GM19328 (cell line): ENCODE results near the gene LRRTM2.
"Not testable (repeated sequence)": the region's sequence is repeated elsewhere in the genome, so short reads cannot be mapped to it uniquely, and the experiment has no call there.

Source experiments
- ATAC-seq: cut with Tn5 transposase; IDR thresholded peaks from one replicate; pipeline ENCODE4 v1.9.1; 2021; ENCODE audit warnings: mild to moderate bottlenecking, moderate library complexity; ENCODE audit not compliant: unreplicated experiment

Gene LRRTM2

DNA sequence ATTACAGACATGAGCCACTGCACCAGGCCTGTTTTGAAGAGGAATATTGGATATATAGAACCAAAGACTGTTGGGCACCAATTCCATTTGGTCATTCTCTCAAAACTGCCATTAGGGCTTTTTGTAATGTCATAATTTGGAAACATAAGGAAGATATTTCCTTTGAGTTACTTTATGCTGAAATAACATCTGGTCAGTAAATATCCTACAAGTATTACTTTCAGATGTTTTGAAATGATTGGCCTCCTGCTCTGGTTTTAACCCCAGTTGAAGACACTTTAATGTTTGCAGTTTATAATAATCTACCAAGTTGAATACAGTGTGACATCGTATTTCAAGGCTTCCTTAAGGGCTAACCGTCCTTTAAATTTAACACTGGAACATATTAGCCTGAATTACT, 33.6 kb downstream of the LRRTM2 start:
- ATAC-seq: no peak

DNA sequence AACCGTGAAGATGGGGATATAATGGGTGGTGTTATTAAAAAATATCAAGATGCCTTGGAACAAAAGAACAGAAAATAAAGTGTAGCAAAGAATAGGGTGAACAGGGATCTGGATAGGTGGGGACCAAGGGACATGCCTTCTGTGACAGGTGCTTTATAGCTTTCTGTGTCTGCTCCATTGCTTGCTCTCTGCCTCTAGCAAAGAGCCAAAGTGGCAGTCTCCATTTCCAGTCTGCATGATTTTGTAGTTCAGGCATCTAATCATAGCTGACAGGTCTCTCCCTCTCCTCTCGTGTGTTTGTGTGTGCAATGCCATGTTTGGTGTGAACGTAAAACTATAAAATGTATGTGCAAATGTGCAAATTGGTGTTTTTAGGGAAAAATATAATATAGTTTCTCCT, 35.0 kb downstream of the LRRTM2 start:
- no peak for ATAC-seq

DNA sequence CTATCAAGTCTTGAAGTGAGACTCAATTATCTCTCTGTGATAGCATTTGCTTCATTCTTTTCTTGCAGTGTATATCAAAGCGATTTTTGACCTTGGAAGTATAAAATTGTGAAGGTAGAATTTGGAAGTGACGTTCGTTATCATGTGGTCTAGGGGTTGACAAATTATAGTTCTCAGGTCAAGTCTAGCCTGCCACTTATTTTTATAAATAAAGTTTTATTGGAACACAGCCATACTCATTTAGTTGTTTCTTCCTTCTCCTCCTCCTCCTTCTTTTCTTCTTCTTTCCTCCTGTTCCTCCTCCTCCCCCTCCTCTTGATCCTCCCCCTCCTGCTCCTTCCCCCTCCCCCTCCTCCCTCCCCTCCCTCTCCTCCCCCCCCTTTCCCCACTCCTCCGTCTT, 38.0 kb downstream of the LRRTM2 start:
- no peak for ATAC-seq

DNA sequence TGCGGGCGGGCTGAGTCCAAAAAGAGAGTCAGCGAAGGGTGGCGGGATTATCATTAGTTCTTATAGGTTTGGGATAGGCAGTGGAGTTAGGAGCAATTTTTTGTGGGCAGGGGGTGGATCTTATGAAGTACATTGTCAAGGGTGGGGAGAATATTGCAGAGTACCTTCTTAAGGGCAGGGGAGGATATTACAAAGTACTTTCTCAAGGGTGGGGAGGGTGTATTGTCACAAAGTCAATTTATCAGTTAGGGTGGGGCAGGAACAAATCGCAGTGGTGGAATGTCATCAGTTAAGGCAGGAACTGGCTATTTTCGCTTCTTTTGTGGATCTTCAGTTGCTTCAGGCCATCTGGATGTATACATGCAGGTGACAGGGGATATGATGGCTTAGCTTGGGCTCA, 40.3 kb downstream of the LRRTM2 start:
- ATAC-seq: not testable (repeated sequence)

DNA sequence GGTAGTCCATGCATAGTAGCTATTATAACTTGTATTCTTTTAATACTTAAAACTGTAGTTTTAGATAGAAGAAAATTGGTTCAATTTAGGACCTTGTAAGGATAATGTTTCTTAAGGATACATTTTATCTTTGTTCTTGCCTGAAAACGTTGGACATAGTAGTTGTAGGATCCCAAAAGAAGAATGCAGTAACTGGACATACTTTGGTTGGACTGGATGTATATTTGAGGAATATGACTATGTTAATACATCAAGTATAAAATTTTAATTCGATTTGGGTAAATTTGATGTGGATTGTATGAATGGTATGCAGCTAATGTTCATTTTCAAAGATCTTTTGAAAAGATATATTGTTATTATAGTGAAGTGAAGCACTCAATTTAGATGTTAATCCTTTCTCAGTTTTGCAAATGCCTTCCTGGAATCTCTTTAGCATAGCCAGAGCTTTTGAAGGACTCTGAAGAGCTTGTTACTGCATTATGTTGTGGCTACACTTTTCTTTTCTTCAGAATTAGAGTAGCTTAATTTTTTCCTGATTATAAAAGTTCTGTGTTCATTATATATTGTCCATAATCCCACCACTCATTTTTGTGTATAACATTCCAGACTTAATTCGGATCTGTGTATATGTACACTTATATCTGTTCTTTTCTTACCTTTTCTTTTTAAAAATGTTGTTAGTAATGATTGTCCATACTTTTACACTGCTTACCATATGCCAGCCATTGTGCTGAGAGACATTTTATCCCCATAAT, 41.2 kb downstream of the LRRTM2 start:
- no peak for ATAC-seq

DNA sequence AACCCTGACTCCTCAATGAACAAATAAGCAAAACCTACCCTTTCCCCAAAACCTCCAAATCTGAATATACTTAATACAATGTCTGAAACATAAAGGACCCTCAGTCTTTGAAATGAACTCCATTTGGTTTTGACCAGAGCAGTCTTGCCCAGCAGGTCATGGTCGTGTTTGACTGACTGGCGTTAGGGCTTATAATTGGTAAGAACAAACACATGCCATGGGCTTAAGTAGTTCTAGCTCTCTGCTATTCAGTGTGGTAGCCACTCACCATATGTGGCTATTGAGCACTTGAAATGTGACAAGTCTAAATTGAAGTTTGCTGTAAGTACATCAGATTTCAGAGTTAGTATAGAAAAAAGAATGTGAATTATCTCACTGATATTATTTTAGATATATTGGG, 42.1 kb downstream of the LRRTM2 start:
- no peak for ATAC-seq

DNA sequence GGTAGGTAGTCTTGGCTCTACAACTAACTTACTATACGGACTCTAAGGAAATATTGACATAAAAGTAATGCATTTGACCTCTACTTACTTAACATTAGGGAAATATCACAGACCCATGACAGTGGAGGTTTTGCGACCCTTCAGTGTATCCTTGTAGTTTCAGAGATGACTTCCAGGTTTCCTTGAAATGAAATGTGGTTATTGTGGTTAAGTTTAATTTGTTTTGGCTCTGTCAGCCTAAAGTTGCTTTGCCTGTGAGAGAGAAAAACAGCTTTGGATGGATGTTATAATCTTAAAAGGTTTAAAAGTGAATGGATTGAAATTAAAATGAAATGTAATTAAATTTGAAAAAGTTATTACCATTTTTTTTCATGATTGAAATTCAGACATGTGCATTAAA, 42.9 kb downstream of the LRRTM2 start:
- ATAC-seq: no peak

DNA sequence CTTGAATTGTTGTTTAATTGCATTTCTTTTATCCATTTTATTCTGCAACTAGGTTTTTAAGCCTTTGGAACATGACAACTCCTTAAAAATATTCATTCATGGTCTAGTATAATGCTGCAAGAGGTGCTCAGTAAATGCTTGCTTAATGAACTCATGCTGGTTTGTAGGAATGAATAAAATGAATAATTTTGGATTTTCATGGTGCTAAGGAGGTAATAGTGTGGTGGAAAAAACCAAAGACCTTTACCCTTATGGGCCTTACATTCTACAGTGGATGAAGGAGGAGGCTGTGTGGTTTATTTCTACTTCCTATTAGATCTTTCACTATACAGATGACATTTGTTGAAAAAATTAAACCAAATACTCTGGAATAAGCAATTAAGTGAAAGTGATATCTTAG, 43.4 kb downstream of the LRRTM2 start:
- no peak for ATAC-seq

DNA sequence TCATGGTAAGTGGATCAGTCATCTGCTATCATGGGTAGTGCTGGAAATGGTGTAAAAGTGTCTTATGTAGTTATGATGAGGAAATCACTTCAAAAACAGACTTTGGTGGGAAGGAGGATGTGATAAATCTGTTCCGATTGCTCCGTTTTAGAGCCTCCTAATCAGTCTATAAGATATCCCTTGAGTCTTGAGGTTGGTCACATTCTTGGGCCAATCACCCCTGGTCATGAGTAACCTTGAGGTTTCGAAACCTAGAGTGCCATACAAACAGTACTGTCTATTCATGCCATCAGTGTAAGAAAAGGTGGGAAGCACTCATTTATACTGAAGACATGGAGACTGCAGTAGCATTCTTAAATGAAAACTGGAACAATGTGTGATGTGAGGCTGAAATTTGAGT, 45.8 kb downstream of the LRRTM2 start:
- no peak for ATAC-seq

DNA sequence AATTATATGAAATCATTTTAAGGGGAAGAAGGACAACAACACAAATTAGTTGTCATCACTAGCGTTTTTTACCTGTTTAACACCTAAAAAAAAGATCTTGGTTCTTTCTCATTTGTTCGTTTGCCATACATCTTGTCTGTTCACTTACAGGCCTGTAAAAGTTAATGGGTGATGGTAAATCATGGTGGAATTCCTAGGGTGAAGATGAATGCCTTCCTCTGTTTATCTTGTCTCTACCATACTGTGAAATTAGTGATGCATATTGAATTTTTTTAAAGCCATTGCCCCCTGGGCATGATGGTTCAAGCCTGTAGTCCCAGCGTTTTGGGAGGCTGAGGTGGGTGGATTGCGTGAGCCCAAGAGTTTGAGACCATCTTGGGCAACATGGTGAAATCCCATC, 46.6 kb downstream of the LRRTM2 start:
- no peak for ATAC-seq

DNA sequence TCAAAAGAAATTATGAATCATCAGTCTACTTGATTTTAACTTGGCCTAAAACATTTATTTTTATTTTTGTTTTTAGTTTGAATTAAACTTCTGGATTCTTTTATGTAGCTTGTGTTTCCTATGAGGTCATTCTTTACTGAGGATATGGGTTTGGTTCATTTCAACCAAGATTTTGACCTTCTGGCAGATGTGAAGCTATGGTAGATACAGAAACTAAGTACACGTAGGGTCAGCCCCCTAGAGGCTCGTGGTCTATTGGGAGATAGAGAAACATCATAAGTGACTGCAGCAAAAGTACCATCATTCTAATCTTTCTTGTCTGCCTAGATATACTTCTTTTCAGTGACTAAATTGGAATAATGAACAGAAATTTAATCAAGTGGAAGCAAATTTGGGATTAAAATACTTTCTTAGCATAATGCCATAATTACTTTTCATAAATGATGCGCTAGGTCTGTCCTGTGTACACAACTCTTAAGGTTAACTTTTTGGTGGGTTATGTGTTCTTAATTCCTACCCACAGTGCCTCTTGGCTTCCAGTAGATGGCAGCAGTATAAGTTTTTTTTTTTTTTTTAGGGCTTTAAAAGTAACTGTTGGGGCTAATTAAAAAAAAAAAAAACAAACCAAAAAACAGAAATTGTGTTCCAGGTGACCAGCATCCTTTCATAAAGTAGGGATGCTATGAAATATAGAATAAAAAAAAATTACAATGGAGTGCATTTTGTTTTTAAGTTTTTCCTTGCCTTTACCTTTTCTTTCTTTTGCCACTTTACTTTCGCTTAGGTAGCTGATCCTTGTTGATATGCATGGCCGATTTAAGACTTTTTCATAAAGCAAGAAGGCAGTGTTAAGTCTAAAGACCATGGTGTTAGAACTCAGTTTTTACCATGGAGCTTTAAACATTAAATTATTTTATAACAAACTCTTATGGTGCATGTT, 49.9 kb downstream of the LRRTM2 start:
- no peak for ATAC-seq

DNA sequence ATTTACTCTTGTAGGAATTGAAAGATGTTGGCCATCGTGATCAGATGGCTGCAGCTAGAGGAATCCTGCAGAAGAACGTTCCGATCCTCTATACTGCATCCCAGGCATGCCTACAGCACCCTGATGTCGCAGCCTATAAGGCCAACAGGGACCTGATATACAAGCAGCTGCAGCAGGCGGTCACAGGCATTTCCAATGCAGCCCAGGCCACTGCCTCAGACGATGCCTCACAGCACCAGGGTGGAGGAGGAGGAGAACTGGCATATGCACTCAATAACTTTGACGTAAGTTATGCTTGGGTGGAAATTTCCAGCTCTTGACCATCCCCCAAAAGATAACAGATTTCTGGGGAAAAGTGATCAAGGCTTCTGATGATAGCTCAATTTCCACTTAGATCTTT, 50.6 kb downstream of the LRRTM2 start:
- ATAC-seq: no peak

DNA sequence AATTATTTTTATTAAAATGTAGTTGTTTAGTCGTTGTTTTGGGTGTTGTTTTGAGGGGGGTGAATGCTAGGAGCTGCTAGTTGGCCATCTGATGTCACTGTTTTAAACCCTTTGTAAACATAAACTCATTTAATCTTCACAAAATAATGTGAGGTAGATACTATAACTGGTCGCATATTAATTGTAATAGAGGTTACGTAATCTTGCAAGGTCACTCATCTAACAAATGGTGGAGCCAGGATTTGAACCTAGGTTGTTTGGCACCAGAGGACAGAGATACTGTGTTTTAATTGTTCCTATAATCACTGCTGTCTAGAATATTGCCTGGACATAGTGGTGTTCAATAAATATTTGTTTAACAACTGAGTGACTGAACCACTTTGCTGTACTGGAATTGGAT, 54.4 kb downstream of the LRRTM2 start:
- no peak for ATAC-seq

DNA sequence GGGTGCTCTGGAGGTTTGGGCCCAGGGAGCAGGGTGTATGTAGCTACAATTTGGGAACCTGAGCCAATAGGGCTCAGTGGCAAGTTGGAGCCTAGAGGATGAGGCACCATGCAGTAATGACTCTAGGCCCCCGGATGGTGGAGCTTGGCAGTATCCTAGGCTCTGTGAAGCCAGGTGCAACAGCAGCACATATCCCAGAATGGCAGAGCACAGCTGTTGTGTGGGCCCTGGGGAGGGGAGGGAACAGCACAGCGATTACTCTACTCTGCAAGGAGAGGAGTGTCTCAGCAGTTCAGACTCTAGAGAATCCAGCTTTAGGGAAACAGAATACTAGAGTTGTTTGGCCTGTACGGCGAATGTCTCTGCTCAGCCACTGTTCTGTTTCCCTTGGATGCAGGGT, 56.1 kb downstream of the LRRTM2 start:
- no peak for ATAC-seq
